Measurements from ENCODE around the gene PSG3. TPM values are rescaled to one million over a fixed set of nuclear protein-coding genes. Genes with fewer than 3 reads are reported as not detected.
"Not testable (repeated sequence)": the region's sequence is repeated elsewhere in the genome, so short reads cannot be mapped to it uniquely, and the experiment has no call there.

The PSG3 gene
- total RNA-seq, 2 experiments from 2014 or later = not detected

DNA sequence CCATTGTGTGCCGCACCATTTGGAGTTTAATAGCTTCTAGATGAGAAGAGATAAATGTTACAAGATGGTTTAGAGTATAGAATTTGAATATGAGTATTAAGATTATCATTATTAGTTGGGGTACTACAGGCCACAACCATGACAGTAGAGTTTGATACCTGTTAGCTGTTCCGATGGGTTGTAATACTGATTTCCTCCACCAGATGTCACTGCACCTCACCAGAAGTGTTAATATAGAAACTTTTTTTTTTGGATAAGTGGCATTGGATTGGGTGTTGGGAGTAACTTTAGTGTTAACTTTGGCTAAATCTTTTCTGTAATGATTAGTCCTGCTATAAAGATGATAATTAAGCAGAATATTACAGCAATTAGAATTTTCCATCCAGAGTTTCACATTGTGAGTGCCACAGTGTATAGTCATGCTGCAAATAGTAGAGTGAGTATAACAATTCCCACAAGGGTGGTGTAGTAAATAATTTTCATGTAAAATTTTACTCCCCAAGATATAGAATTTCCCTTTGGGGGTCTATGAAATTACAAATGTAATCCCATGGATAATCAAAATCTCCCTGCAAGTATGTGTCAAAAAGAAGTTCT is 56.3 kb downstream of the PSG3 start:
- Histone ChIP-seq H3K9me3 (ENCODE audit: control insufficient read depth in 1 of 2, insufficient read depth in 1 of 2, low read length in 2 of 2) (peaks cover 5 to 27% of the 10 kb centered on the region in 2 experiments), H3K36me3 (ENCODE audit: insufficient read depth, low read length) (no peaks in the 10 kb centered on the region), H3K27me3 (ENCODE audit: control insufficient read depth in 1 of 2, insufficient read depth in 2 of 2, low read length in 2 of 2) (peaks cover 0 to 4% of the 10 kb centered on the region in 2 experiments), H3K4me1 (ENCODE audit: insufficient read depth, low read length) (no peaks in the 10 kb centered on the region), H3K27ac (ENCODE audit: low read depth in 1 of 2, low read length in 2 of 2) (no peak overlapping the region), H3K4me3 (ENCODE audit: low read length) (no peak overlapping the region)
- DNase-seq (peak in 2 of 14 experiments; percentile 18 to 31), ATAC-seq (ENCODE audit: poor library complexity) (no peak)
- intact Hi-C loops (cut with DNase I, micrococcal nuclease) = no loop called here
- Mint-ChIP-seq H3K4me3 (no peak overlapping the region), H3K9me3 (peaks cover 16% of the 10 kb centered on the region), H3K27me3 (peaks cover 13% of the 10 kb centered on the region), H3K36me3 (ENCODE audit: low read depth) (peaks cover 8% of the 10 kb centered on the region), H3K27ac (no peak overlapping the region), H3K4me1 (ENCODE audit: low read depth) (no peaks in the 10 kb centered on the region)
- ChIA-PET POLR2A (no interaction called here), CTCF (interaction anchor here (0.8 kb wide), 1 partner anchor 21 kb away, joined by 3 read pairs; no protein-coding TSS in a partner anchor)
- TF ChIP-seq, protein P1, sequence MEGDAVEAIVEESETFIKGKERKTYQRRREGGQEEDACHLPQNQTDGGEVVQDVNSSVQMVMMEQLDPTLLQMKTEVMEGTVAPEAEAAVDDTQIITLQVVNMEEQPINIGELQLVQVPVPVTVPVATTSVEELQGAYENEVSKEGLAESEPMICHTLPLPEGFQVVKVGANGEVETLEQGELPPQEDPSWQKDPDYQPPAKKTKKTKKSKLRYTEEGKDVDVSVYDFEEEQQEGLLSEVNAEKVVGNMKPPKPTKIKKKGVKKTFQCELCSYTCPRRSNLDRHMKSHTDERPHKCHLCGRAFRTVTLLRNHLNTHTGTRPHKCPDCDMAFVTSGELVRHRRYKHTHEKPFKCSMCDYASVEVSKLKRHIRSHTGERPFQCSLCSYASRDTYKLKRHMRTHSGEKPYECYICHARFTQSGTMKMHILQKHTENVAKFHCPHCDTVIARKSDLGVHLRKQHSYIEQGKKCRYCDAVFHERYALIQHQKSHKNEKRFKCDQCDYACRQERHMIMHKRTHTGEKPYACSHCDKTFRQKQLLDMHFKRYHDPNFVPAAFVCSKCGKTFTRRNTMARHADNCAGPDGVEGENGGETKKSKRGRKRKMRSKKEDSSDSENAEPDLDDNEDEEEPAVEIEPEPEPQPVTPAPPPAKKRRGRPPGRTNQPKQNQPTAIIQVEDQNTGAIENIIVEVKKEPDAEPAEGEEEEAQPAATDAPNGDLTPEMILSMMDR (IDR thresholded peaks at IDR 0.05) = peak; percentile 63

DNA sequence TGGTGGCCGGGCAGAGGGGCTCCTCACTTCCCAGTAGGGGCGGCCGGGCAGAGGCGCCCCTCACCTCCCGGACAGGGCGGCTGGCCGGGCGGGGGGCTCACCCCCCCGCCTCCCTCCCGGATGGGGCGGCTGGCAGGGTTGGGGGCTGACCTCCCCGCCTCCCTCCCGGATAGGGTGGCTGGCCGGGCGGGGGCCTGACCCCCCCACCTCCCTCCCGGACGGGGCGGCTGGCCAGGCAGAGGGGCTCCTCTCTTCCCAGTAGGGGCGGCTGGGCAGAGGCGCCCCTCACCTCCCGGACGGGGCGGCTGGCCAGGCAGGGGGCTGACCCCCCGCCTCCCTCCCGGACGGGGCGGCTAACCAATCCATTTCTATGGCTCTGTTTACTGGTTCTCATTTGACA is 64.0 kb downstream of the PSG3 start:
- intact Hi-C loops (cut with DNase I, micrococcal nuclease); H3K4me1 ChIP-seq (ENCODE audit: insufficient read depth, low read length); DNase-seq; H3K36me3 ChIP-seq (ENCODE audit: insufficient read depth, low read length); CTCF ChIA-PET; H3K4me1 Mint-ChIP-seq (ENCODE audit: low read depth); POLR2A ChIA-PET; ATAC-seq (ENCODE audit: poor library complexity); H3K4me3 ChIP-seq (ENCODE audit: low read length); H3K9me3 Mint-ChIP-seq; H3K36me3 Mint-ChIP-seq (ENCODE audit: low read depth); H3K27me3 ChIP-seq (ENCODE audit: control insufficient read depth in 1 of 2, insufficient read depth in 2 of 2, low read length in 2 of 2); H3K4me3 Mint-ChIP-seq; H3K27ac Mint-ChIP-seq; H3K27ac ChIP-seq (ENCODE audit: low read depth in 1 of 2, low read length in 2 of 2): not testable (repeated sequence)
- peaks cover 7 to 11% of the 10 kb centered on the region in 2 experiments for H3K9me3 ChIP-seq (ENCODE audit: control insufficient read depth in 1 of 2, insufficient read depth in 1 of 2, low read length in 2 of 2)
- H3K27me3 Mint-ChIP-seq = peaks cover 20% of the 10 kb centered on the region

DNA sequence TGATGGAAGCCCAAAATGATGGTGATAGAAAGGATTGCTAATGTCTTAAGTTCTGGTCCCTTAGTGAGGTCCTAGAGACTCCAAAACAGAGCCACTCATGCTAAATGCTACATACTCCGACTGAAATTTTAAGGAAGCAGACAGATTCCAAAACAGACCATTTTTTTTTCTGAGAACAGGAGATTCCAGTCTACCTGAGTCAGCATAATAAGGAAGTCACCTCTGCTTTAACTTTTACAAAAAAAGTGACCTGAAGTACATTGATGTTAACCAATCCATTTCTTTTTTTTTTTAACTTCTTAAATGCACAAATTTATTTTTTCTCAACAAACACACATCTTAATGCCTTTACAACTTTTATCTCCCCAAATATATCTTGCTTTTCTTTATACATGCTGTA is 65.7 kb downstream of the PSG3 start:
- H3K27me3 Mint-ChIP-seq = peaks cover 16% of the 10 kb centered on the region
- H3K4me3 ChIP-seq (ENCODE audit: low read length); H3K27me3 ChIP-seq (ENCODE audit: control insufficient read depth in 1 of 2, insufficient read depth in 2 of 2, low read length in 2 of 2); H3K4me1 ChIP-seq (ENCODE audit: insufficient read depth, low read length); H3K36me3 Mint-ChIP-seq (ENCODE audit: low read depth); H3K36me3 ChIP-seq (ENCODE audit: insufficient read depth, low read length); ATAC-seq (ENCODE audit: poor library complexity); H3K4me1 Mint-ChIP-seq (ENCODE audit: low read depth); intact Hi-C loops (cut with DNase I, micrococcal nuclease); H3K4me3 Mint-ChIP-seq; DNase-seq; POLR2A ChIA-PET; H3K9me3 Mint-ChIP-seq; H3K27ac ChIP-seq (ENCODE audit: low read depth in 1 of 2, low read length in 2 of 2); CTCF ChIA-PET; H3K27ac Mint-ChIP-seq: not testable (repeated sequence)
- H3K9me3 ChIP-seq (ENCODE audit: control insufficient read depth in 1 of 2, insufficient read depth in 1 of 2, low read length in 2 of 2) = peaks cover 7 to 11% of the 10 kb centered on the region in 2 experiments

Other genes starting within 250 kb of the PSG3 start
- 1 to 10 TPM; 1.2 to 2.0 TPM for gene CEACAM1, start 212.0 kb downstream of the PSG3 start, total RNA-seq
- gene CEACAM8, start 145.6 kb downstream of the PSG3 start, total RNA-seq = not detected
- not detected for gene PSG8, start 25.2 kb upstream of the PSG3 start, total RNA-seq
- not detected for gene PSG1, start 139.2 kb upstream of the PSG3 start, total RNA-seq
- not detected for gene PSG6, start 177.4 kb upstream of the PSG3 start, total RNA-seq
- gene PSG7, start 196.7 kb upstream of the PSG3 start, total RNA-seq = not detected